NCI-H510A treated with DMSO at 0.1 percent for 48 hours (cell line): Measurements from ENCODE around the gene MARCHF10.
"Not testable (repeated sequence)": the region's sequence is repeated elsewhere in the genome, so short reads cannot be mapped to it uniquely, and the experiment has no call there.

ENCODE experiments used
- DNase-seq: peaks from one replicate; lab custom pipeline; 2025; lab: John Stamatoyannopoulos, UW

The MARCHF10 gene

DNA sequence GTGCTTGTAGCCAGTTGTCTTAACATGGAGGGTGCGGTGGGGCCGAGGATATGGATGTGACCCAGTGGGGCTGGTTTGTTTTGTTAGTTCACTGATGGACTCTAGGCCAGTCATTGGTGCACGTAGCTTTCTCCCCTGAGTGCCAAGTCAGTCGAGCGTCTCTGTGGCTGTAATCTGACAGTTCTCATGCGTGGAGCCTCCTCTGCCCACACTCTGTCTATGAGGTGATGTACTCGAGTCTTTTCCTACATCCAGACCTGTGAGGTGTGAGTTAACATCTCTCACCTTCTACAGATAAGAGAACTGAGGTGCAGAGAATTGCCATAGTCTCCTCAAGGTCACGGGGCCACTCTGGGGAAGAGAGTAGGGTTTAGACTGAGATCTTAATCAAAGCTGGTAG, 90.2 kb downstream of the MARCHF10 start:
- DNase-seq = no peak

DNA sequence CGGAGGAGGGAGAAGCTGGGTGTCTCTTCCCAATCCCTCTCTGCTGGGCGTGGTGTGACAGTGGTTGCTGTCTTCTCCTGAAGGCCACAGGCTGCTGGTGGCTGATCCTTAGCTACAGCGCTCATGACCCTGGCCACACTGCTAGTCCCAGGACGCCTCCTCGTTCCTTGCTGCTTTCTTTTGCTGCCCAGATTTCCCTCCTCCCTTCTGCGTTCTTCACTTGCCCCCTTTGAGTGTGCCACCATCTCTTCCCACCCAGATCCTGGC, 90.6 kb downstream of the MARCHF10 start:
- no peak for DNase-seq

DNA sequence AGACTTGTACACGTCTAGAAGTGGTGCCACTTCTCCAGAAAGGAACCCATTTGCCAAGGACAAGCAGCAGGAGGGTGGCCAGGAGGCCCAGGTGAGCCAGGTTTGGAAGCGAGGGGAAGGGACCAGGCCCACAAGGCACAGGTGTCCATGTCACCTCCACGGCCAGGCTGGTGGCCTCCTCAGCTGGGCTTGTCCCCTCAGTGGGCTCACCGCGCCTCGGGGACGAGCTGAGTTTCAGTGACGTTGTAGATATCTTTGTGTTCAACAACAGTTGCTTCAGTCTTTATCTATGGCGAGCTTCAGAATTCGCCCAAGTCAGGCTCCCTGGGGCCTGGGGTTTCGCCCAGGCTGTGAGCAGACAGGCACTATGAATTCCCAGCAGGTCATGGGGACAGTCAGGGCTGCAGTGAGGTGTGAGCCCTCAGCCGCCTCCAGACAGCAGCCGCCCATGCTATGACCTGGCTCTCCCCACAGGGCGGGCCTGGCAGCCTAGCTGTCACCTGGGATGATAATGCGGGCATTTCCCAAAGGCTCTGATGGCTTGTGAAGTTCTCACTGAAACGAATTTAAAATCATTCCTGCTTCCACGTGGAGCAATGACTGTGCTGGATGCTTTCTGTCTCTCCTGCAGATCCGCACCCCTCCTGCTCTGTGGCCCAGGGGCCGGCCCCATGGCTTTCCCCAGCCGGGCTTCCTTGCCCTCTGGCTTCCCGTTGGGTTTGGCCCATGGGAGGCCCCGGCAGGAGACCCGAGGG, 91.1 kb downstream of the MARCHF10 start:
- no peak for DNase-seq

DNA sequence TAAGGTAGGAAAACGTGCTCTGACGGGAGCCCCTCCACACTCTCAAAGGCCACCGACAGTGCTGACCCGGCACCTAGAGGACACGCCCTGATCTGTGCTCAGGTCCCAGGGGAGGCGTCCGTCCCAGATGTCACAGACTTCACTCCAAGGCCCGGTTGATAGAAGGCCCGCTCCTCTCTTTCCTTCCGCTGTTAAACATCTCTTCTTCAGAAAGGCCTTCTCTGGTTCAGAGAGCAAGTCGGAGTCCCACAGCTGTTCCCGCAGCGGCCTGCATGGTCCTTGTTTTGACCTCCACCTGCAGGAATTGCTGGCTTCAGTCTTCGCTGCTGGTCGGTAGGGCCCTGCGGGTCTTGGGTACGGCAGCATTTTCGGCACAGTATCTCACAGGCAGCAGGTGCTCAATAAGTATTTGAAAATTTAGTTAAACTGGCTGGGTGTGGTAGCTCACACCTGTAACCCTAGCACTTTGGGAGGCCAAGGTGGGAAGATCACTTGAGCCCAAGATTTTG, 92.2 kb downstream of the MARCHF10 start:
- no peak for DNase-seq

GRCh38 chr17:62714016-62714777, 93.9 kb downstream of the MARCHF10 start:
- DNase-seq = no peak

DNA sequence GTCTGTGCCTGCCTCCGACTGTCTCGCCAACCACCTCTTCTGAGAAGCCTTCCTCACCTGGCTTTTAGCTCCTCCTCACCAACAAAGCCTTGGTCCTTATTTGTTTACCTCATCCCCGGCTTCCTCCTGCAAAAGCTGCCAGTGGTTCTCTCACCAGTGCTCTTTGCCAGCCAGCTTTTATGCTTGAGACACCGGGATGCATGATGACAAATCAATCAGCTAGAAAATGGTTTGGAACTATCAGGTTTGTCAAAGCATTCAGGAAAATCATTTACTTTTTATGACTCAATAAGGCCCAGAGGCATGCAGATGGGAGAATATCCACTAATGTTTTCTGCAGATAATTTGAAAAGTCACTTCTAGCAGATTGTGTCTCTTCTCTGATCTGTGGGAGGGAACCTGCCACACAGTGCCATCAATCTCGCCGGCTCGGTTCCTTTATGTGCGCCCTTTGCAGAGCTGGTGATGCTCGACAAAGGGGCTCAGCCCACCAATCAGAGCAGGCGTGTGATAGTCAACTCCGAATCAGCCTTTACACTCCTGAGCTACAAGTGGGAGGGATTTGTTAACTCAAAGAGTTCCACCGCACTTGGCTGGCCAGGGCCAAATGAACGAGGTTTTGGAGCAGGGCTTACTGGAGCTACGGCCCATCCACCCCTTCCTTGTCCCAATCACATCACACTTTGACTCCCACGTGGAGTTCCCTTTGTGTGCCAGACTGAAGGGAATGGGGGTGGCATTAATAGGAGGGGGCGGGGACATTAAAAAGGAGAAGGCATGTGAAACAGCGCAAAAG, 94.8 kb downstream of the MARCHF10 start:
- no peak for DNase-seq

DNA sequence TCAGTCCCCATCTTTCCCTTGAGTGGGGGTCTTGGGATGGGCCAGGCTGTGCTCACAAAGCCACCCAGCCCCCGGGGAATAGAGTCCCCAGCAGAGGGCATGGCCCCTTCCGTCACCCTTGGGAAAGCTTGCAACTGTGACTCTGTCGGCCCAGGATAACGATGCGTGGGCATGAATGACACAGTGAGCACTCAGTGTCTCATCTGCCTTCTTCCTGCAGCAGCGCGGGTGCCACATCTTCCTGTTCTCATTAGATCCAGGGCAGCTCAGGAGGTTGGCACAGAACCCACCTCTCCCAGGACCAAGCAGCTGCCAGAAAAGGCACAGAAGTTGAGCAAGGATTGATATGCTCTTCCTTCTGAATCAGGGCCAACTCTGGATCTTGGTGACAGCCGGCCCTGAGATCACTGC, 95.9 kb downstream of the MARCHF10 start:
- DNase-seq = no peak

- no peak for DNase-seq
Observed at GRCh38 chr17:62708587-62708986, 99.5 kb downstream of the MARCHF10 start.

DNA sequence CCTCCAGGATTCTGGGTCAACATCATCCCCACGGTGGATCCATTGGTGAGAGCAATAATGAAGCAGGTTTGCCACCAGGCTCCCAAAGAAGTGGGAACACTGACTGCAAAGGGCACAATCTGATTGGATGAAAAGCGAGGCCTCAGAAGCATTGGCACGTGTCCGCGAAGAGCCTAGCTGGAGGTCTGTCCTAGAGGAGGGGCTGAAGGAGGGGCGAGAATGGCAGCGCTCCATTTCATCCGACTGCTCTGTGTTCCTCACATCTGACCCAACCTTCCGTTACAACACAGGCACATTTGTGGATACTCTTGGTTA, 100.7 kb downstream of the MARCHF10 start:
- DNase-seq = no peak

DNA sequence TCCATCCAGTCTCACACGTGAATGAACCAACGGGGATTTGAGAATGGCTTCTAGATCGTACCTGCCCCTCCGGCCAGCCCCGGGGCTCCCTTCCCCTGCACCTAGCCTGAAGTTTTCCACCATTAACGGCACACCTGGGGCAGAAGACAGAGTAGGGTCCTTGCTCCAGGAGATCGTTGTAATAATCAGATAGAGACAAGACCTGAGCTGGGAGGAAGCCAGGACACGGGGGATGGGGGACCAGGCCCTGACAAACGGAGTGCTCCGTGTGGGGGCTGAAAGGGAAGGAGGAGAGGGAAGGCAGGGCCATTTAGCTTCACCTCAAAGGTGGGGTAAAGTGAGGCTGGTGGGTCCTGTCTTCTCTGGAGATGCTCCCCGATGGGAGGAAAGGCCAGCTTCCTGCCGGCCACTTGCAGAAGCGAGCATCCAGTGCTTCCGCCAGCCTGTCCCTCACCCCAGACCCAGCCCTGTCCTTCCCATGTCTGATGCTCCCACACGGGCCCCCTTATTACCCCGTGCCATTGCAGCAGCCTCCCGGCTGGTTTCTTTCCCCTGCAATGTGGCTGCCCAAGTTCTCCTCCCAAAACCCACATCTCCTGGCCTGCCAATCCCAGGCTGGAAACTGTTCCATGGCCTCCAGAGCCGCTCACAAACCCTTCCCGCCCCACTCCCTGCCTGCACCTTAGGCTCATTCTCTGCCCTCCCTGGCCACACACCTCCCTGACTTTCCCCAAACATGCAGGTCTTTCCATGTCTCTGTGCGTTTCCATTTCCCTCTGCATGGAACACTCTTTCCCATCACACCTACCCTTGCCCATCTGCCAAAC, 101.3 kb downstream of the MARCHF10 start:
- no peak for DNase-seq

DNA sequence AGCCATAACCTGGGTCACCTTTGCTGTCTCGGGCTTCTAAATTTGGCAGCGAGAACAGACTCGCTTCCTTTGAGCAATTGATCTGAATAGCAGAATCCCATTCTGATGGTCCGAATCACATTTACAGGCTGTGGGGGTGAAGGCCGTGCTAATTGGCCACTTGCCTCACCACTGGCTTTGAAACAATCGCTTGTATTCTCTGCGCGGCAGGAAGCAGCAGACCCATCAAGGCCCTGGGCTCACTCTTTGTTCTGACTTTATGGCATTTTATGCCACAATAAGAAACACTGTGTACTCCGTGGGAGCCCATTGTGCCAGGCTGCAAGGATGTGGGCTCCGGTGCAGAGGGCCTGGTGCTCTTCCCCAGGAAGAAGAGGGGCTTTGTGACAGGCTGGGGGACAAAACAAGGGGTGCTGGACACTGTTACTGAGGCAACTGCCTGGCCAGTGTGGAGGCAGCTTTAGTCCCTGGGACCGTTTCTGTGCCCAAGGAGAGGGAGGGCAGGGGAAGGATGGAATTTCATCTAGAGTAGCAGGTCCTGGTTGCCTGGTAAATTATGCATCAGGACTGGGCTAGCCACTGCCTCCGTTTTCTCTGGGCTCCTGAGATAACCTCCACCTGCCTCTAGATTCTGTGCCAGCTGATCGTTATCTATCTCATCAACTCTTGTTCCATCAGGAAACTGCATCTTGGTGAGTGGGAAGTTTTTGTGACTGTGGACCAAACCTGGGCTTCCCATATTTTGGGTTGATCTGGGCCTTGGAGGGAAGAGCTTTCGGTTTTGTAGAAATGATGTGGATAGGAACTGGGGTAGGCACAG, 102.1 kb downstream of the MARCHF10 start:
- DNase-seq = no peak

DNA sequence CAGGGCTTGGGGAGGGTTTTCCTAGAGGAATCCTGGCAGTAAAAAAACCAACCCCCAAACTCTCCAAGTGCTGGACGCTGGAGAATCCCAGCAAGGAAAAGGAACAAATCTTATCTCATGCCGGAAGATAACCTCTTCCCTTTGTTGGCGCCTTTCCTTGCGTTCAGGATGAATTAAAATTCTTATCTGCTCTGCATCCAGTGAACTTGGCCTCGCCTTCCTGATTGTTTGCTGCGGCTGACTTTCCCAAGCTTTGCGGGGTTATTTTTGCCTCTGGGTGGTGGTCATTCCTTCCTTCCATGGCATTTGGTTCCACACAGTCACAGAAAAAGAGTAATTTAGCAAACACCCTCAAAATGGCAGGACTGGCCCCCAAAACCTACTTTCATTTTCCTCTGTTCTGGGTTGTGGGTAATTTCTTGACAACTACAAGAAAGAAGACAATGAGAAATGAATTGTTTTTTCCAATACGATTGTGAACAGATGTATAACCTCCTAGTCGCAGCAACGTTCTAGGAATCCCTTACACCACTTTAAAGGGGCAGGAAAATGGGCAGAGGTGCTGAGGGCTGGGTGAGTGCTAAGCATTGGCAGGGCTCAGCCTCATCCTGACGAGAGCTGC, 102.8 kb downstream of the MARCHF10 start:
- DNase-seq = no peak

GRCh38 chr17:62704381-62704971, 103.6 kb downstream of the MARCHF10 start:
- DNase-seq = peak; percentile 32

- peak; percentile 70 for DNase-seq
Observed at GRCh38 chr17:62703776-62704380, 104.2 kb downstream of the MARCHF10 start.

GRCh38 chr17:62703261-62703775, 104.8 kb downstream of the MARCHF10 start:
- no peak for DNase-seq

- no peak for DNase-seq
Observed at GRCh38 chr17:62702746-62703260, 105.3 kb downstream of the MARCHF10 start.

DNA sequence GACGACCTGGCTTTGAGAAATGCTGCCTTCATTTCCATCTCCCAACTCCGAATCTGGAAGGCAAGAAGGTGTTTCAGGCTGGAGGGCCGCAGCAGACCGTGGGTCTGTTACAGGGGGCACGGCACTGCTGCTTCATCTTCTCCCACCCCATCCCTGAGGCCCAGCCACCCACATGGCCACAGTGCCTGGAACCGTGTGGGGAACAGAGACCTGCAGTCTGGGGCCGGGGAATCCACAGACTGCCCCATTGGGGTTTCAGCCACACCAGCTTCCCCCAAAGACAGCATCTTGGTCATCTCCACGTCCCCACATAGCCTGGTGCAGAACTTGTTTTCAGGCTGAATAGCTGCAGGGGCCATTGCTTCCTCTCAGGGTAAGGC, 106.4 kb downstream of the MARCHF10 start:
- no peak for DNase-seq

- DNase-seq = no peak
Observed at GRCh38 chr17:62700964-62701705, 107.0 kb downstream of the MARCHF10 start.

- not testable (repeated sequence) for DNase-seq
Observed at GRCh38 chr17:62698459-62698858, 109.7 kb downstream of the MARCHF10 start.
